H1 (cell line): Measurements from ENCODE around the gene ALK. TPM values are rescaled to one million over a fixed set of nuclear protein-coding genes. Genes with fewer than 3 reads are reported as not detected.

Experiments used
- CTCF ChIA-PET: fragments of 300-600 bp; sonication (Branson Sonifier 250); formaldehyde crosslinking; loops from one replicate; lab custom pipeline; 2021; ENCODE audit not compliant: partially characterized antibody; lab: Charles Lee
- POLR2A ChIA-PET: fragments of 300-600 bp; sonication (Branson Sonifier 250); formaldehyde crosslinking; loops from one replicate; lab custom pipeline; 2021; ENCODE audit warnings: inconsistent platforms; ENCODE audit not compliant: partially characterized antibody; lab: Charles Lee
- DNase-seq, 2 experiments: peaks; one replicate each; pipeline versions ENCODE4 v3.0.0 to v3.0.0-alpha.2; 2010 to 2022; ENCODE audit warnings: low spot score in 2 of 2, low read depth in 1 of 2, mixed read lengths in 1 of 2
- FAIRE-seq: peaks from 2 replicates; lab custom pipeline; 2011; peaks lifted over from hg19 to GRCh38; lab: Jason Lieb, UNC
- H2AFZ ChIP-seq: 2 replicates; pipeline ENCODE4 v1.8.1; 2012; ENCODE audit warnings: low read length, inconsistent platforms
- H2AK5ac ChIP-seq: 2 replicates; pipeline ENCODE4 v1.6.1; 2013; ENCODE audit warnings: low read depth, low read length
- H2BK120ac ChIP-seq: replicated peaks from 2 replicates; pipeline ENCODE3; 2013; ENCODE audit warnings: low read depth, low read length, inconsistent platforms
- H2BK12ac ChIP-seq: 2 replicates; pipeline ENCODE4 v1.6.1; 2013; ENCODE audit warnings: low read depth, low read length
- H2BK15ac ChIP-seq: 2 replicates; pipeline ENCODE4 v1.6.1; 2013; ENCODE audit warnings: low read length
- H2BK20ac ChIP-seq: 2 replicates; pipeline ENCODE4 v1.6.1; 2013; ENCODE audit warnings: low read length
- H2BK5ac ChIP-seq: 2 replicates; pipeline ENCODE4 v1.6.1; 2013; ENCODE audit warnings: low read depth, low read length
- H3K14ac ChIP-seq: 2 replicates; pipeline ENCODE4 v1.6.1; 2013; ENCODE audit warnings: inconsistent platforms; ENCODE audit not compliant: insufficient read length
- H3K18ac ChIP-seq: 2 replicates; pipeline ENCODE4 v1.6.1; 2013; ENCODE audit warnings: low read length; ENCODE audit errors: extremely low read depth
- H3K23ac ChIP-seq: 2 replicates; pipeline ENCODE4 v1.6.1; 2013; ENCODE audit warnings: inconsistent platforms; ENCODE audit not compliant: insufficient read length
- H3K23me2 ChIP-seq: 2 replicates; pipeline ENCODE4 v1.6.1; 2013; ENCODE audit warnings: low read depth, low read length
- H3K27ac ChIP-seq: 2 replicates; pipeline ENCODE4 v1.6.1; 2011; ENCODE audit warnings: low read depth, low read length, inconsistent platforms
- H3K27me3 ChIP-seq, 4 experiments: replicated peaks in 1 of 4; 1 replicate in 1 of 4; 2 replicates in 3 of 4; pipeline versions ENCODE4 v1.6.1 to v1.8.1; 2011 to 2013; ENCODE audit warnings: low read length in 3 of 4, mild to moderate bottlenecking in 3 of 4, inconsistent platforms in 2 of 4, mixed read lengths in 2 of 4, moderate library complexity in 1 of 4; ENCODE audit not compliant: control insufficient read depth in 3 of 4, insufficient read depth in 3 of 4; ENCODE audit errors: extremely low read depth in 1 of 4
- H3K36me3 ChIP-seq, 4 experiments: 2 replicates each; pipeline versions ENCODE4 v1.6.1 to v1.8.1; 2011 to 2013; ENCODE audit warnings: mild to moderate bottlenecking in 4 of 4, low read length in 3 of 4, moderate library complexity in 2 of 4, control low read depth in 1 of 4, inconsistent platforms in 1 of 4; ENCODE audit not compliant: insufficient read depth in 4 of 4, control insufficient read depth in 2 of 4
- H3K4ac ChIP-seq: replicated peaks from 2 replicates; pipeline ENCODE3; 2013; ENCODE audit warnings: low read length, low read depth, mixed read lengths, inconsistent platforms; ENCODE audit not compliant: insufficient read length
- H3K4me1 ChIP-seq, 4 experiments: replicated peaks in 1 of 4; 1 replicate in 1 of 4; 2 replicates in 3 of 4; pipeline versions ENCODE4 v1.6.1 to v1.8.1; 2011 to 2013; ENCODE audit warnings: low read length in 3 of 4, inconsistent platforms in 2 of 4, mixed read lengths in 1 of 4; ENCODE audit not compliant: insufficient read depth in 4 of 4, control insufficient read depth in 3 of 4
- H3K4me2 ChIP-seq, 2 experiments: 2 replicates each; pipeline versions ENCODE4 v1.6.1 to v1.8.1; 2011 to 2013; ENCODE audit warnings: low read depth in 2 of 2, low read length in 2 of 2, control low read depth in 1 of 2, inconsistent platforms in 1 of 2, mild to moderate bottlenecking in 1 of 2; ENCODE audit not compliant: insufficient read depth in 1 of 2
- H3K4me3 ChIP-seq, 4 experiments: fragments of 200-600, 300-600 bp in 1 of 4; sonication (generic), shearing (Covaris generic), sonication (Bioruptor Twin) in 1 of 4; 2 replicates each; pipeline versions ENCODE4 v1.5.1 to v1.8.1; 2011 to 2016; ENCODE audit warnings: low read length in 4 of 4, low read depth in 3 of 4, control low read depth in 2 of 4, inconsistent platforms in 2 of 4, mild to moderate bottlenecking in 2 of 4, mixed read lengths in 1 of 4, moderate library complexity in 1 of 4; ENCODE audit not compliant: insufficient read depth in 2 of 4; ENCODE audit errors: extremely low read depth in 1 of 4
- H3K56ac ChIP-seq: replicated peaks from 2 replicates; pipeline ENCODE3; 2013; ENCODE audit warnings: low read depth, mild to moderate bottlenecking, mixed read lengths, low read length, inconsistent platforms; ENCODE audit not compliant: insufficient read length
- H3K79me1 ChIP-seq: 2 replicates; pipeline ENCODE4 v1.6.1; 2013; ENCODE audit warnings: low read depth, low read length, control low read depth
- H3K79me2 ChIP-seq, 2 experiments: 2 replicates each; pipeline versions ENCODE4 v1.6.1 to v1.8.1; 2012 to 2013; ENCODE audit warnings: low read length in 2 of 2, mild to moderate bottlenecking in 2 of 2, inconsistent platforms in 1 of 2; ENCODE audit not compliant: insufficient read depth in 2 of 2, control insufficient read depth in 1 of 2
- H3K9ac ChIP-seq, 4 experiments: replicated peaks in 1 of 4; 1 replicate in 1 of 4; 2 replicates in 3 of 4; pipeline versions ENCODE4 v1.6.1 to v1.8.1; 2011 to 2013; ENCODE audit warnings: low read depth in 3 of 4, low read length in 3 of 4, control low read depth in 2 of 4, mild to moderate bottlenecking in 2 of 4, moderate library complexity in 2 of 4, inconsistent platforms in 1 of 4; ENCODE audit errors: extremely low read depth in 1 of 4
- H3K9me3 ChIP-seq, 2 experiments: 2 replicates each; pipeline versions ENCODE4 v1.6.1 to v1.8.1; 2012 to 2013; ENCODE audit warnings: mild to moderate bottlenecking in 2 of 2, moderate library complexity in 2 of 2, control low read depth in 1 of 2, inconsistent platforms in 1 of 2, low read depth in 1 of 2, low read length in 1 of 2, mixed read lengths in 1 of 2; ENCODE audit not compliant: insufficient read depth in 2 of 2
- H4K20me1 ChIP-seq, 2 experiments: replicated peaks in 1 of 2; 2 replicates each; pipeline versions ENCODE3 to v1.8.1; 2011 to 2013; ENCODE audit warnings: inconsistent platforms in 2 of 2, low read length in 2 of 2, mild to moderate bottlenecking in 1 of 2; ENCODE audit not compliant: insufficient read depth in 2 of 2, control insufficient read depth in 1 of 2
- H4K5ac ChIP-seq: 2 replicates; pipeline ENCODE4 v1.6.1; 2013; ENCODE audit warnings: low read length, low read depth, mixed read lengths, inconsistent platforms; ENCODE audit not compliant: insufficient read length
- H4K8ac ChIP-seq: 2 replicates; pipeline ENCODE4 v1.8.0; 2013; ENCODE audit warnings: mild to moderate bottlenecking, moderate library complexity, low read length, inconsistent platforms; ENCODE audit not compliant: insufficient read depth; ENCODE audit errors: extremely low read depth
- H4K91ac ChIP-seq: replicated peaks from 2 replicates; pipeline ENCODE3; 2013; ENCODE audit warnings: low read length, mixed read lengths, inconsistent platforms; ENCODE audit not compliant: insufficient read length
- ASH2L ChIP-seq: fragments of 200-600, 300-600 bp; sonication (generic); IDR thresholded peaks from one replicate; pipeline ENCODE4 v1.7.1; 2017; ENCODE audit warnings: low read length
- BACH1 ChIP-seq: IDR thresholded peaks from 2 replicates; pipeline ENCODE4 v1.6.1; 2012; ENCODE audit warnings: low read length, improper control_type of control experiment
- BRCA1 ChIP-seq: IDR thresholded peaks from 2 replicates; pipeline ENCODE4 v1.6.1; 2012; ENCODE audit warnings: low read depth, low read length, improper control_type of control experiment
- CHD2 ChIP-seq: IDR thresholded peaks from 2 replicates; pipeline ENCODE4 v1.6.1; 2012; ENCODE audit warnings: low read length, improper control_type of control experiment
- EZH2 ChIP-seq: fragments of 200-600 bp; sonication (generic); IDR thresholded peaks from 2 replicates; pipeline ENCODE4 v1.7.1; 2012; ENCODE audit warnings: low read depth, mild to moderate bottlenecking, moderate library complexity, low read length, inconsistent platforms; ENCODE audit not compliant: severe bottlenecking
- FOSL1 ChIP-seq: IDR thresholded peaks from 2 replicates; pipeline ENCODE4 v1.6.1; 2011; ENCODE audit warnings: mild to moderate bottlenecking, low read depth, low read length, moderate library complexity; ENCODE audit not compliant: insufficient read depth
- HDAC2 ChIP-seq, 2 experiments: fragments of 300-600 bp in 1 of 2; sonication (generic) in 1 of 2; IDR thresholded peaks; 2 replicates each; pipeline ENCODE4 v1.6.1; 2011 to 2012; ENCODE audit warnings: low read depth in 2 of 2, low read length in 2 of 2, mild to moderate bottlenecking in 2 of 2, moderate library complexity in 2 of 2, borderline replicate concordance in 1 of 2, inconsistent platforms in 1 of 2
- MAFK ChIP-seq: IDR thresholded peaks from 2 replicates; pipeline ENCODE4 v1.6.1; 2012; ENCODE audit warnings: low read depth, mild to moderate bottlenecking, improper control_type of control experiment, low read length
- RAD21 ChIP-seq, 2 experiments: IDR thresholded peaks in 1 of 2; conservative IDR thresholded peaks in 1 of 2; 2 replicates each; pipeline ENCODE4 v1.6.1; 2011; ENCODE audit warnings: low read depth in 2 of 2, low read length in 2 of 2, improper control_type of control experiment in 1 of 2, inconsistent platforms in 1 of 2, mild to moderate bottlenecking in 1 of 2, moderate library complexity in 1 of 2
- SAP30 ChIP-seq: fragments of 300-600 bp; sonication (generic); IDR thresholded peaks from 2 replicates; pipeline ENCODE4 v1.7.1; 2012; ENCODE audit warnings: low read length, moderate library complexity, mild to moderate bottlenecking, inconsistent platforms; ENCODE audit not compliant: insufficient read depth, insufficient replicate concordance
- SIN3A ChIP-seq, 2 experiments: IDR thresholded peaks in 1 of 2; conservative IDR thresholded peaks in 1 of 2; 2 replicates each; pipeline ENCODE4 v1.6.1; 2011 to 2012; ENCODE audit warnings: low read length in 2 of 2, improper control_type of control experiment in 1 of 2, low read depth in 1 of 2, mild to moderate bottlenecking in 1 of 2
- SIRT6 ChIP-seq: IDR thresholded peaks from one replicate; pipeline ENCODE4 v1.7.1; 2012; ENCODE audit warnings: low read length, inconsistent platforms
- TEAD4 ChIP-seq: IDR thresholded peaks from 2 replicates; pipeline ENCODE4 v1.6.1; 2012; ENCODE audit warnings: low read depth, low read length, inconsistent platforms, mixed read lengths
- WGBS, 2 experiments: shearing (Covaris generic) in 1 of 2; methylation state at CpG; one replicate each; pipeline versions ENCODE4 v1.1.6 to v1.1.7; 2013 to 2015; ENCODE audit warnings: low lambda C conversion rate in 2 of 2, mixed read lengths in 2 of 2, inconsistent platforms in 1 of 2, low coverage in 1 of 2, missing lambda C conversion rate in 1 of 2; ENCODE audit not compliant: insufficient replicate concordance in 2 of 2, insufficient coverage in 1 of 2, insufficient read length in 1 of 2; ENCODE audit errors: extremely low coverage in 1 of 2, missing lambda C conversion rate in 1 of 2; 5-methylcytosine and 5-hydroxymethylcytosine counted together
- polyA plus RNA-seq, 7 experiments: library from polyadenylated mRNA; depleted of rRNA in 3 of 7; stranded (reverse) in 5 of 7; unstranded in 2 of 7; fragments of >200 nt in 5 of 7; fragments of 200-250 nt in 2 of 7; gene quantifications; 1 replicate in 5 of 7; 2 replicates in 1 of 7; 4 replicates in 1 of 7; pipeline versions ENCODE4 v1.2.1 to v1.2.3, GENCODE V29; 2011 to 2013; ENCODE audit warnings: missing spikeins in 2 of 7, mixed read lengths in 2 of 7
- total RNA-seq: library from RNA; stranded (reverse); fragmentation: NEBNext Ultra II Directional; extraction: Animal tissue kit (Norgen Biotek cat#: 25700); gene quantifications from 2 replicates; pipeline ENCODE4 v1.2.1, GENCODE V29; 2021

Gene ALK
- total and polyA plus RNA-seq, 2 of the 8 experiments (the other 6 are each of a cell fraction or from before 2014, with no cell fraction given): 0.02 to 0.09 TPM

DNA sequence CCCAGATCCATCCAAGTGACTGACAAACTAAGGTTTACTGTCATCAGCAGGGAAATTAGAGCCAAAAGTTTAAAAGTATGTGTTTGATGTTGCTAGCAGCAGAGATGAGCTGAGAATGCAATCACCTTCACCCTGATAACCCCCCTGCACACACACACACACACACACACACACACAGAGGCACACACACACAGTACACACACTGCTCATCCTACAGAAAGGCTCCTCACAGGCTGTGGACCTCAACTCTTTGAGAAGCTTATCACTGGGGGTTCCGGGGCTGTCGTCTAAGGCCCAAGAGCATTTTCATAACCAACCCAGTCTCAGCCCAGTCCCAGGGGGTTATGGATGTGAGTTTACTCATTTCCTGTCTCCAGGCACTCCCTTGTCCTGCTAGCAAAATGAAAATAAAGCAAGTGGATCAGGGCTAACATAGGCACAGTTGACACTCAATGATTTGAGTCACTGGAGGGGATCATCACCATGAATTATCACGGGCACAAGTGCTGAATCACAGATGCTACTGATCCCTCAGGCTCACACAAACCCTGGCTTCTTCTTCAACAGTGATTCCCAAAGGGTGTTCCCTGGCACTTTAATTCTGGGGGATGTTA is 76.6 kb downstream of the ALK start:
- H4K8ac ChIP-seq: no peak overlapping the region
- 92% methylated on average over 3 of the region's 3 CpGs; no CpG with 5 or more reads in 1 of the 2 experiments for WGBS, 2 experiments
- CTCF ChIA-PET: interaction anchor here (0.6 to 0.8 kb wide), 6 partner anchors 11 to 572 kb away, joined by 3 to 4 read pairs (median 3); no protein-coding TSS in a partner anchor
- TF ChIP-seq CHD2: no peak
- TF ChIP-seq SIRT6: no peak
- no peak for TF ChIP-seq BRCA1
- no peak for TF ChIP-seq HDAC2 (IDR thresholded peaks at IDR 0.05; ENCODE audit: borderline replicate concordance in 1 of 2, low read depth in 2 of 2, low read length in 2 of 2)
- TF ChIP-seq MAFK: no peak
- no peak for TF ChIP-seq TEAD4
- no peak for TF ChIP-seq EZH2
- TF ChIP-seq FOSL1: no peak
- TF ChIP-seq SAP30: no peak
- TF ChIP-seq SIN3A (conservative IDR thresholded peaks at IDR 0.05 in 1 of 2, IDR thresholded peaks at IDR 0.05 in 1 of 2; ENCODE audit: low read depth in 1 of 2, low read length in 2 of 2): no peak
- TF ChIP-seq ASH2L: no peak
- TF ChIP-seq RAD21 (IDR thresholded peaks at IDR 0.05 in 1 of 2, conservative IDR thresholded peaks at IDR 0.05 in 1 of 2; ENCODE audit: low read depth in 2 of 2, low read length in 2 of 2): no peak
- TF ChIP-seq BACH1: no peak

More for the DNA sequence above, 76.6 kb downstream of the ALK start:
- H4K20me1 ChIP-seq: no peaks in the 10 kb centered on the region
- H3K4me3 ChIP-seq: no peak overlapping the region
- no peak overlapping the region for H3K27ac ChIP-seq
- no peak overlapping the region for H3K23ac ChIP-seq
- H3K9me3 ChIP-seq: no peaks in the 10 kb centered on the region
- no peak overlapping the region for H2AK5ac ChIP-seq
- H3K4me1 ChIP-seq: 0 out of 7 replicates have a peak, but pooled peaks cover 0 to 3% (median 0%) of the 10 kb centered on the region in 4 experiments
- no peak for FAIRE-seq
- no peak overlapping the region for H3K14ac ChIP-seq
- POLR2A ChIA-PET: no interaction called here
- H3K79me1 ChIP-seq: no peaks in the 10 kb centered on the region
- no peak overlapping the region for H2BK120ac ChIP-seq
- no peak overlapping the region for H2AFZ ChIP-seq
- no peaks in the 10 kb centered on the region for H3K79me2 ChIP-seq
- H3K23me2 ChIP-seq: no peaks in the 10 kb centered on the region
- H3K27me3 ChIP-seq: no peaks in the 10 kb centered on the region; a peak in 2 of 7 replicates
- H2BK20ac ChIP-seq: no peak overlapping the region
- no peak overlapping the region for H2BK12ac ChIP-seq
- no peak overlapping the region for H4K5ac ChIP-seq
- H3K4ac ChIP-seq: no peak overlapping the region
- DNase-seq: no peak
- no peaks in the 10 kb centered on the region for H3K36me3 ChIP-seq
- H3K9ac ChIP-seq: no peak overlapping the region
- no peak overlapping the region for H2BK15ac ChIP-seq
- no peak overlapping the region for H2BK5ac ChIP-seq
- no peak overlapping the region for H3K18ac ChIP-seq
- no peak overlapping the region for H3K4me2 ChIP-seq
- no peak overlapping the region for H4K91ac ChIP-seq
- H3K56ac ChIP-seq: no peak overlapping the region
